Stomach (tissue), 4 donors: ENCODE measurements around the gene RAD21L1.
"Not testable (repeated sequence)": the region's sequence is repeated elsewhere in the genome, so short reads cannot be mapped to it uniquely, and the experiment has no call there.

Experiments used
- CTCF ChIP-seq, 7 experiments: fragments of 450-650 bp in 4 of 7; fragments of 200-600 bp in 3 of 7; sonication (generic) in 3 of 7; IDR thresholded peaks; one replicate each; pipeline ENCODE4 v1.5.1; 2016 to 2019; ENCODE audit warnings: antibody characterized with exemption in 7 of 7, control low read depth in 2 of 7, mild to moderate bottlenecking in 1 of 7
- POLR2A ChIP-seq, 4 donors: fragments of 450-650 bp; IDR thresholded peaks; one replicate each; pipeline ENCODE4 v1.6.1; 2016; ENCODE audit warnings: antibody characterized with exemption in 4 of 4, control low read depth in 2 of 4, mild to moderate bottlenecking in 1 of 4, moderate library complexity in 1 of 4
- POLR2AphosphoS5 ChIP-seq, 3 donors: sonication (generic); formaldehyde crosslinking; IDR thresholded peaks; one replicate each; pipeline ENCODE4 v1.6.1; 2016; ENCODE audit warnings: antibody characterized with exemption in 3 of 3

- not testable (repeated sequence) for TF ChIP-seq CTCF, POLR2AphosphoS5, POLR2A (IDR thresholded peaks at IDR 0.05)
Measured at GRCh38 chr20:1216527-1217427, 9.1 kb upstream of the RAD21L1 start.
